Fibroblast of the aortic adventitia (primary cell): ENCODE data around the gene ASF1A. TPM values are rescaled to one million over a fixed set of nuclear protein-coding genes. Genes with fewer than 3 reads are reported as not detected.

Experiments
- DNase-seq: peaks from one replicate; pipeline ENCODE4 v3.0.0-alpha.2; 2010; ENCODE audit warnings: low read depth
- H3K4me3 ChIP-seq: 2 replicates; pipeline ENCODE4 v1.5.1; 2011; ENCODE audit warnings: low read depth, mild to moderate bottlenecking, control low read depth, low read length, moderate library complexity
- total RNA-seq: library from RNA; depleted of rRNA; stranded (reverse); fragments of >200 nt; gene quantifications from 2 replicates; pipeline ENCODE4 v1.2.3, GENCODE V29; 2012; ENCODE audit warnings: low replicate concordance
- TF ChIP-seq, protein P1 (sequence below): IDR thresholded peaks from 2 replicates; pipeline ENCODE4 v1.5.1; 2011; ENCODE audit warnings: mild to moderate bottlenecking, low read length, control low read depth, inconsistent platforms; ENCODE audit not compliant: insufficient read depth

ASF1A gene
- total RNA-seq, 1 donor: 26.1 TPM

DNA sequence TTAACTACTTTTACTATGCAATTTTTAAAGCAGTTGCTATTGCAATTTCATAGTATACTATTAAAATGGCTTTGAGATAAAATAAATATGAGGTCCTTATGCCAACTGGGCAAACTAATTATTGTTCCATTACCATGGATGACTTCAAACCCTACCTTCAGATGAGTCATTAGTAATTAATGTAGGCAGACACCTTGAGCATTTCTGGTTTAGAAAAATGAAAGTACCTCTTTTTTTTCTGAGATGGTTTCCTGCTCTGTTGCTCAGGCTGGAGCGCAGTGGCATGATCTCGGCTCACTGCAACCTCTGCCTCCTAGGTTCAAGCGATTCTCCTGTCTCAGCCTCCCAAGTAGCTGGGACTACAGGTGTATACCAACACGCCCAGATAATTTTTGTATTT is 11.9 kb downstream of the ASF1A start:
- H3K4me3 ChIP-seq: no peak overlapping the region
- no peak for DNase-seq
- TF ChIP-seq, protein P1, sequence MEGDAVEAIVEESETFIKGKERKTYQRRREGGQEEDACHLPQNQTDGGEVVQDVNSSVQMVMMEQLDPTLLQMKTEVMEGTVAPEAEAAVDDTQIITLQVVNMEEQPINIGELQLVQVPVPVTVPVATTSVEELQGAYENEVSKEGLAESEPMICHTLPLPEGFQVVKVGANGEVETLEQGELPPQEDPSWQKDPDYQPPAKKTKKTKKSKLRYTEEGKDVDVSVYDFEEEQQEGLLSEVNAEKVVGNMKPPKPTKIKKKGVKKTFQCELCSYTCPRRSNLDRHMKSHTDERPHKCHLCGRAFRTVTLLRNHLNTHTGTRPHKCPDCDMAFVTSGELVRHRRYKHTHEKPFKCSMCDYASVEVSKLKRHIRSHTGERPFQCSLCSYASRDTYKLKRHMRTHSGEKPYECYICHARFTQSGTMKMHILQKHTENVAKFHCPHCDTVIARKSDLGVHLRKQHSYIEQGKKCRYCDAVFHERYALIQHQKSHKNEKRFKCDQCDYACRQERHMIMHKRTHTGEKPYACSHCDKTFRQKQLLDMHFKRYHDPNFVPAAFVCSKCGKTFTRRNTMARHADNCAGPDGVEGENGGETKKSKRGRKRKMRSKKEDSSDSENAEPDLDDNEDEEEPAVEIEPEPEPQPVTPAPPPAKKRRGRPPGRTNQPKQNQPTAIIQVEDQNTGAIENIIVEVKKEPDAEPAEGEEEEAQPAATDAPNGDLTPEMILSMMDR: no peak

DNA sequence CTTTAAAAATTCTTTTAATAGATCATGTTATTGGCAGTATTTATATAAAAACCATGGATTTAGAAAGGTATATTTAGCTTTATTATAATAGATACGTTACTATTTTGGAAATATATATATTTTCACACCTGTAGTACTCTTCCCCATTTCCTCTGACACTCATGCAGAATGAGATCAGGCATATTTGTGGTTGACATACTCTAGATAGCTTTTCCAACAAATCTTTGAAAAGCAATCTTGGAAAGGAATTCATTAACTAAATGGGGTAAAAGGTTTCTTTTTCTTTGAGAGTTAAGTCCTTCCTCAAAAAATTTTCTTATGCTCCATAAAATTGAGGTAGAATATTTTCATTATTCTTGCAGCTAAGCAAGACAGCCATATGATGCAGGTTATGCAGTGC is 14.5 kb downstream of the ASF1A start:
- DNase-seq: no peak
- no peak overlapping the region for H3K4me3 ChIP-seq
- TF ChIP-seq, protein P1: no peak

DNA sequence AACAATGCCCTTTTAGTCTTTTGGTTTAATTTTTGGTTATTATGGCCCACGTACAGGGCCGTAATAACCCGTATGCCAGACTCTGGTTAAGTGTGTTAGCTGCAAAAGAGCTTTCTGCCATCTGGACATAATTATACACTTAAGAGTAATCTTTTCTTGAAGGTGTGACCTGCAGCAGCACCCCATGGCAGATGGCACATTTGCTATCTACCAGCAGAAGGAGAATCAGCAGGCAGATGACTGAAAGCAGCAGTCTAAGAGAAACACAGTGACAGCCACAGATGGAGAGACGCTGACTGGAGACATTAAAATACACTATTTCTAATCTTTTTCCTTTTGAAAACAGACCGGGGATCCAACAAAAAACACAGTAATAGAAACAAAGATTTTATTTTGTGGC is 18.7 kb downstream of the ASF1A start:
- TF ChIP-seq, protein P1: no peak
- DNase-seq: no peak
- H3K4me3 ChIP-seq: no peak overlapping the region

GRCh38 chr6:118913161-118913560 is 19.2 kb downstream of the ASF1A start:
- TF ChIP-seq, protein P1: no peak
- DNase-seq: no peak

DNA sequence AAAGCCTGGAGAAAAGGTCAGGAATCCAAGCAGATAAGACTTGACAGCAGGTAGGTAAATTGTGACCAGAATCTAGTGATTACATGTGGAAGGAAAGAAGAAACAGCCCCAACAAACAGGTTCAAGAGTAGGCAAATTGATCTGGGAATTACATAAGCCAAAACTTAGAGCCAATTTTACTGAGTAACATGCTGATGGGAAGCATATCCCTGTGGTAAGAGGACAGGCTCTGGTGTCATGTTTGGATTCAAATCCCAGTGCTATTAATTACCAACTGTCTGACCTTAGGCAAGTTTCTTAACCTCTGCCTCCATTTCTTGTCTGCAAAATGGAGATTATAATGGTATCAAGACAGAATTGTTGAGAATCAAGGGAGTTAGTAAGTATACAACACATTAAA is 20.6 kb downstream of the ASF1A start:
- no peak for DNase-seq
- H3K4me3 ChIP-seq: no peak overlapping the region
- TF ChIP-seq, protein P1: no peak

More at GRCh38 chr6:118913161-118913560, 19.2 kb downstream of the ASF1A start:
- no peak overlapping the region for H3K4me3 ChIP-seq

DNA sequence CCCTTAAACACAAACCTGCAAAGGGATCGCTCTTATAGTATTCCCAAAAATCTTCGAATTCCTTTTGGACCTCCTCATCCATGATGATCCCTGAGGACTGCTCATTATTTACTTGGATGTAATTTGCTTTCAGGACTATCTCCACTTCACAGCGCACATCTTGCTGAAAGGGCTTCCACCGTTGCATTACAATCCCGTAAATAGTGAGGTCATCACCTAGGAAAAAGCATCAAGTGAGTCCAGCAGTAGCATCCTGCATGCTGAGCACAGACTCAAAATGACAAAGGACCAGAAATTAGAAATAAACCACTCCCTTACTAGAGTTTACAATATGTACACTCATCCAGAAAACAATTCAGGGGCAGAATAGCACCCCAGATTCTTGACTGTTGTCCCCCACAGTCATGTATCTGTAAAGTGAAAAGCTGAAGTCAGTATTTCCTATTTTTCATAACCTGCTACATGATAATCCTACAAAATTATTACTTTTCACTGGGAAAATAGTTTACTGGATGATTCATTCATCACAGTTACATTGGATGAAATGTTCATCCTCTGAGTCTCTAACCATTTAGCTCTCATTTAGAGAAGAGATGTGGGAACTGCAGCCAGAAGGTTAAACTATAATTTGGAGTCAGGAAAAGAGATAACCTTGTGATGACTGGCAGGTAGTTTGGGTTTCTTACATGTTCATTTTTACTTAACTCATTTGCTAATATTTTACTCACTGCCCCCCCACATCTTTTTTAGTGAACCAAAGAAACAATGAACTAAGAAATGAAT is 23.8 kb downstream of the ASF1A start:
- TF ChIP-seq, protein P1: no peak
- H3K4me3 ChIP-seq: no peak overlapping the region
- DNase-seq: no peak

DNA sequence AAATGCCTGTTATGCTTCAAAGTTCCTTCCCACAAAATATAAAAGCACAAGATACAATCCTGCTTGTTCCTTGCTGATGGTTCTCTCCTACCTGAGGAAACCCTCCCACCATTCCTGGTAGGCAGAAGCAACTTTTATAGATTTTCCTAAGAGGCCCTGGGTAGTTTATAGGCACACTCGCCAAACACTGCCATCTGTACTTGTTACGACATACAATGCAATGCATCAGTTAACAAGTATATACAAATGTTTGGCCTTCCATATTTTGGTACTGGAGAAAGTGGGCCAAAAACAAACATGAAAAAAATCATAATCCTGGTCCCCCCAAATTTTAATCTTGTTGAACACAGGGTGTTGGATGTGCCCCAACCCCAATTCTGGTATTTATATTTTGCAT is 24.4 kb downstream of the ASF1A start:
- DNase-seq: no peak
- no peak overlapping the region for H3K4me3 ChIP-seq
- TF ChIP-seq, protein P1: no peak
